Cardiac fibroblast (primary cell): Measurements from ENCODE around the gene TRIM17.
A peak's percentile ranks its signal among the peaks of the same experiment; 100 is the strongest.

Experiments used
- DNase-seq, 2 donors: peaks; one replicate each; pipeline versions ENCODE4 v3.0.0 to v3.0.0-alpha.2; 2010; ENCODE audit warnings: low read depth in 2 of 2
- H3K4me3 ChIP-seq, 2 donors: replicated peaks in 1 of 2; 1 replicate in 1 of 2; 2 replicates in 1 of 2; pipeline ENCODE4 v1.5.1; 2011; ENCODE audit warnings: low read depth in 2 of 2, low read length in 2 of 2, mild to moderate bottlenecking in 2 of 2, moderate library complexity in 1 of 2
- TF ChIP-seq, protein P1 (sequence below): IDR thresholded peaks from one replicate; pipeline ENCODE4 v1.5.1; 2011; ENCODE audit warnings: low read depth, mild to moderate bottlenecking, low read length, inconsistent platforms

TRIM17 gene

DNA sequence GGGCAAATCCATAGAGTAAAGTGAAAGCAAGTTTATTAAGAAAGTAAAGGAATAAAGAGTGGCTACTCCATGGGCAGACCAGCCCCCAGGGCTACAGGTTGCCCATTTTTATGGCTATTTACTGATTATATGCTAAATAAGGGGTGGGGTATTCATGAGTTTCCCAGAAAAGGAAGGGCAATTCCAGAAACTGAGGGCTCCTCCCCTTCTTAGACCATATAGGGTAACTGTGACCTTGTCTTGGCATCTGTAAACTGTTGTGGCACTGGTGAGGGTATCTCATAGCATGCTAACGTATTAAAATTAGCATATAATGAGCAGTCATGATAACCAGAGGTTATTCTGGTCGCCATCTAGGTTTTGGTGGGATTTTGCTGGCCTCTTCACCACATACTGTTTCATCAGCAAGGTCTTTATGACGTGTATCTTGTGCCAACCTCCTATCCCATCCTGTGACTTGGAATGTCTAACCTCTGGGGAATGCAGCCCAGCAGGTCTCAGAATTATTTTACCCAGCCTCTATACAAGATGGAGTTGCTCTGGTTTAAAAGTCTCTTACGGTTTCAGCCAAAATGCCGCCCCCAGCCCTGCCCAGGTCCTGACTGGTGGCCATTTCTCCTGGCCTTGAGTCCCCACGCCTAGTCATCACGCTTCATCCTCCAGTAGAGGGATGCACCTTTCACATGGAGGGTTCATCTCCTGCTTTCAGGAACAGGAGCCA is 982 bp upstream of the TRIM17 start:
- DNase-seq = peak in 1 of 2 donors; percentile 33
- H3K4me3 ChIP-seq = no peak overlapping the region
- TF ChIP-seq, protein P1, sequence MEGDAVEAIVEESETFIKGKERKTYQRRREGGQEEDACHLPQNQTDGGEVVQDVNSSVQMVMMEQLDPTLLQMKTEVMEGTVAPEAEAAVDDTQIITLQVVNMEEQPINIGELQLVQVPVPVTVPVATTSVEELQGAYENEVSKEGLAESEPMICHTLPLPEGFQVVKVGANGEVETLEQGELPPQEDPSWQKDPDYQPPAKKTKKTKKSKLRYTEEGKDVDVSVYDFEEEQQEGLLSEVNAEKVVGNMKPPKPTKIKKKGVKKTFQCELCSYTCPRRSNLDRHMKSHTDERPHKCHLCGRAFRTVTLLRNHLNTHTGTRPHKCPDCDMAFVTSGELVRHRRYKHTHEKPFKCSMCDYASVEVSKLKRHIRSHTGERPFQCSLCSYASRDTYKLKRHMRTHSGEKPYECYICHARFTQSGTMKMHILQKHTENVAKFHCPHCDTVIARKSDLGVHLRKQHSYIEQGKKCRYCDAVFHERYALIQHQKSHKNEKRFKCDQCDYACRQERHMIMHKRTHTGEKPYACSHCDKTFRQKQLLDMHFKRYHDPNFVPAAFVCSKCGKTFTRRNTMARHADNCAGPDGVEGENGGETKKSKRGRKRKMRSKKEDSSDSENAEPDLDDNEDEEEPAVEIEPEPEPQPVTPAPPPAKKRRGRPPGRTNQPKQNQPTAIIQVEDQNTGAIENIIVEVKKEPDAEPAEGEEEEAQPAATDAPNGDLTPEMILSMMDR = no peak

DNA sequence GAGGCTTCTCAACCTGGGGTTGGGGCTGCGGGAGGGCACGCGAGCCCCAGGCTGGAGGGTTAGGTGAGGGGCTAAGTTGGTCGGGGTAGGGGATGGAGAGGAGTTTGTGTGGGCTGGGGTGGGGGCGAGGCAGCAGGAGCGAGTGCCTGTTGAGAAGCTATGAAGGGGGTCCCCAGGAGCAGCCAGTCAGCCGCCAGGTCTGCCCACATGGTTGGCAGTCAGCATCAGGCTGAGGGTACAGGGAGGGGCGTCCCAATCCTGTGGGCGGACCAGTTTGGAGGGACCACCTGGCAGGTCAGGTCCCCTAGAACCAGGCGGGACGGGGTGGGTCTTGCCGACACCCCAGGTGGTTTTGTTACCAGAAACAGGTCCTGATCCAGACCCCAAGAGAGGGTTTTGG is 400 bp upstream of the TRIM17 start:
- TF ChIP-seq, protein P1 = no peak
- no peak overlapping the region for H3K4me3 ChIP-seq
- DNase-seq = no peak

DNA sequence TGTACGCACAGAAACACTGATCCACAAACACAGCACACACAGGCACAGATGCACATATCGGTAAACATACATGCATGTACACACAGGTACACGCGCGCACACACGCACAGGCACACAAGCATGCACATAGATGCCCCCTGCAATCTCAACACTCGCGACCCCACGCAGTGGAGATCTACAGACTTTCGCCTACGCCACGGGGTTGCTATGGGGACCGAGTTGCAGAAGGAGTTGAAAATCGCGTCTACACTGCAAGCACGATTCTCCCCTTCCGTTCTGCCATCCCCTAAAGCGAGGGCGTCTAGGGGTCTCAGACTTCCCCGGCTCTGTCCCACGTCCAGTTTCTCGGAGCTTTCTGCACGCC is 826 bp downstream of the TRIM17 start:
- H3K4me3 ChIP-seq = peak overlapping the region; percentile 14 to 44
- DNase-seq = no peak
- TF ChIP-seq, protein P1 = no peak

DNA sequence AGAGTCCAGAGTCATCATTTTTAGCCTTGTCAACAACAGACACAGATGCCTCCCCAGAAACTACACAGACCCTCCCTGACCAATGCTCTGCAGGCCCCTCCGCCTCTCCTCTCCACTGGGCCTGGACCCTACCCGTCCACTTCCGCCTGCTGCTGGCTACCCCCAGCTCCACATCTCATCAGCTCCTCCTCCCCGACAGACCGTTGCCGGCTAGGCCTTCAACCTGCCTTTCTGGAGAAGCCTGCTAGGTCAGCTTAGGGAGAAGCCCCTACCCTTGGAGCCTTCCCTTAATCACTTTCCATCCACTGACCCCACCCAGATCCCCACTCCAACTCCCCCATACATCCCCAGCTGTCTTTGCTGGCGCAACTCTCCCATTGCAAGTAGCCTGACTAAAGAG is 1.4 kb downstream of the TRIM17 start:
- no peak overlapping the region for H3K4me3 ChIP-seq
- TF ChIP-seq, protein P1 = no peak
- DNase-seq = no peak

DNA sequence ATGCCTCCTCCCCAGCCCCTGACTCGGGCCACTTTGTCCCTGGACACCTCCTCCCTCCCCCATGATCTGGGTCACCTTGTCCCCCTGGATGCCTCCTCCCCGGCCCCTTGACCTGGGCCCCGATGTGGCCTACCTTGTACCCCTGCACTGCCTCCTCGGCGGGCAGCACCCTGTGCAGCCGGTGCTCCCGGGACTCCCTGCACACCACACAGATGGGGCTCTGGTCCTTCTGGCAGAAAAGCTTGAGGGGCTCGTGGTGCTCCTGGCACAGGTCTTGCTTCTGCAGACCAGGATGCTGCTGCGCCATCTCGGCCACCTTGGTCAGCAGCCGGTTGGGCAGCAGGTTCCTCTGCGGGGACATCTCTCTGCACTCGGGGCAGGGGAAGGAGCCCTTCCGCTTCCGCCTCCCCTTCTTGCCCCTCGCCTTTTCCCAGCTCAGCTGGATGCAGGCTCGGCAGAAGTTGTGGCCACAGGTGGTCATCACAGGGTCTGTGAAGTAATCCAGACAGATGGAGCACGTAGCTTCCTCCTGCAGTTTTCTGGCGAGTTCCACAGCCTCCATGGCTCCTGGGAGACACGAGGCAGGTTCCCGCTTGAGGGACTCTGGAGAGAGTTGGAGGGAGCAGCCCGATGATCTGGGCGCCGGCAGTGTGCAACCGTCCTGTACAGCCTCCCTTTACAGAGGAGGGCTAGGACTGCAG is 2.0 kb downstream of the TRIM17 start:
- no peak for DNase-seq
- no peak overlapping the region for H3K4me3 ChIP-seq
- TF ChIP-seq, protein P1 = no peak

DNA sequence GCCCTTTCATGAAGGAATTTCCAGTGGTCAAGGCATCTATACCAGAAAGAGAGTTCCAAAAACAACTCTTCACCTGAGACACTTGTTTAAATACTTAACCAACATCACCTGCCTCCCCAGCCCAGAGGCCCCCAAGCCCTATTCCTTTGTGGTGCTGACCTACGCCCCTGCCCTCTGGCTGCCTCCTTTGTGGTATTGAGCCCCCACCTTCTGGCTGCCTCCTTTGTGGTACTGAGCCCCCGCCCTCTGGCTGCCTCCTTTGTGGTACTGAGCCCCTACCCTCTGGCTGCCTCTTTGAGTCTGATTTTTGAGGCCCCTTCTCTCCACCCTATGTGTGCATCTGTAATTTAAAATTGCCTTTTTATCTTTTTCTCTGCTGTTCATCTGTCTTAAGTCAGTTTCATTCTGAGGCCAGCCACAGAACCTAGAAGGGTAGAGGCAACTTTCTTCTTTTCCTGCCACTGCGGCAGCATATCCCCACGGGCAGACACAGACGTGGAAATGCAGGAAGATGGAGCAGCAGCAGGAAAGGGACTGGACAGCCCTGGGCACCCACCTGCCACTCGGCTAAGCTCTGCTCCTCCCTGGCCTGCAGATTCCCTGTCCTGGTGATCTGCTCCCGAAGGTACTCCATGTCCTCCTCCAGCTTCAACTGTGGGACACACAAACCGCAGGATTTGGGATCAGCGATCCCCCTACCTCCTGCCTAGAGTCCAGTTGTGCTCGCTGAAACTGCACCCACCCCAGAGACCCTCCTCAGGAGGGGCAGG is 3.2 kb downstream of the TRIM17 start:
- DNase-seq = no peak
- TF ChIP-seq, protein P1 = no peak
- no peak overlapping the region for H3K4me3 ChIP-seq
